Measurements from ENCODE around the gene VLDLR. TPM values are rescaled to one million over a fixed set of nuclear protein-coding genes. Genes with fewer than 3 reads are reported as not detected.

The VLDLR gene
- 12.5 TPM for polyA plus RNA-seq (2013, experiment 1 of 2)
- polyA plus RNA-seq (2013, experiment 2 of 2): 12.2 TPM

DNA sequence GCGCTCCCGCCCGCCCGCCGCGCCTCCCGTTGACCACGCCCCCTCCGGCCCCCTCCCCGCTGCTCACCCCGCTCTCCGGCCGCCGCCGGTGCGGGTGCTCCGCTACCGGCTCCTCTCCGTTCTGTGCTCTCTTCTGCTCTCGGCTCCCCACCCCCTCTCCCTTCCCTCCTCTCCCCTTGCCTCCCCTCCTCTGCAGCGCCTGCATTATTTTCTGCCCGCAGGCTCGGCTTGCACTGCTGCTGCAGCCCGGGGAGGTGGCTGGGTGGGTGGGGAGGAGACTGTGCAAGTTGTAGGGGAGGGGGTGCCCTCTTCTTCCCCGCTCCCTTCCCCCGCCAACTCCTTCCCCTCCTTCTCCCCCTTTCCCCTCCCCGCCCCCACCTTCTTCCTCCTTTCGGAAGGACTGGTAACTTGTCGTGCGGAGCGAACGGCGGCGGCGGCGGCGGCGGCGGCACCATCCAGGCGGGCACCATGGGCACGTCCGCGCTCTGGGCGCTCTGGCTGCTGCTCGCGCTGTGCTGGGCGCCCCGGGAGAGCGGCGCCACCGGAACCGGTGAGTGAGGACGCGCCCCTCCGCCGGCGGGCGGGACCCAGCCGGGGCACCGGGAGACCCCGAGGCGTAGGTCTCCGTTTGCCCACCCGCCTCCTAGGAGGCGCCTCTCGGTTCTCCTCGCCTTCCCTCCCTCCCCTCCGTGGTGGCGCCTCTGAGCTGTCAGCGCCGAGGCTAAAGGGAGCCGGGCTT is at the start of gene VLDLR:
VLDLR (plus strand) TSS at position 66 of the 739 bp plus-strand sequence; CDS start at position 469, 403 bp downstream.
- Histone ChIP-seq H3K36me3 (ENCODE audit: insufficient read depth, low read length) (peaks cover 5% of the 10 kb centered on the region; the same call in 1 of the 2 replicates), H3K27me3 (ENCODE audit: insufficient read depth, low read length) (peaks cover 52% of the 10 kb centered on the region), H3K4me3 (ENCODE audit: low read length) (peak within 1 kb of the TSS; percentile 63), H3K27ac (ENCODE audit: low read depth, low read length) (peak within 1 kb of the TSS; percentile 78; the same call in 1 of the 2 replicates), H3K9ac (ENCODE audit: low read depth, low read length) (peak within 1 kb of the TSS; percentile 72), H3K4me1 (ENCODE audit: insufficient read depth, low read length) (peaks cover 22% of the 10 kb centered on the region), H3K9me3 (ENCODE audit: insufficient read depth, low read depth, low read length) (no peaks in the 10 kb centered on the region)
- under 1% methylated on average over 66 of the region's 72 CpGs for WGBS

GRCh38 chr9:2574203-2574602 is 47.4 kb upstream of the VLDLR start:
- Histone ChIP-seq H3K4me1 (ENCODE audit: insufficient read depth, low read length) (no peaks in the 10 kb centered on the region; the same call in 1 of the 2 replicates), H3K9me3 (ENCODE audit: insufficient read depth, low read depth, low read length) (no peaks in the 10 kb centered on the region), H3K9ac (ENCODE audit: low read depth, low read length) (no peak overlapping the region), H3K4me3 (ENCODE audit: low read length) (no peak overlapping the region), H3K27me3 (ENCODE audit: insufficient read depth, low read length) (no peaks in the 10 kb centered on the region), H3K27ac (ENCODE audit: low read depth, low read length) (no peak overlapping the region), H3K36me3 (ENCODE audit: insufficient read depth, low read length) (no peaks in the 10 kb centered on the region)
- 96% methylated on average over 3 of the region's 3 CpGs for WGBS

DNA sequence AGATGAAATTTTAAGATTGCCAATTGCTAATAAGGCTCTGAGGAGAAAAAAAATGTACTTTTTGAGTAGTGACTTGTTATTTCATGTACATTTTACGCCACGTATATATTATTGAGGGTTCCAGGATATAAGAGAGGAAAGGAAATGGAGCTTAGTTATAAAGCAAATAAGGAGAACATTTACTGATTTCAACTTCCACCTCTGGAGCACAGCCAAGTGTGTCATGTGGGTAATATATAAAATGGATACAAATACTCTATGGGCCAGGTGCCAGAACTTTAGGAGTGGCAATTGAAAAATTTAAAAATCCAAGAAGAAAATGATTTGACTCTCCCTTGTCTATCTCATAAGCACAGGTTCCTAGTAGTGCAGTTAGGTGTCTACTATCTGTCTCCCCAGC is 45.0 kb upstream of the VLDLR start:
- H3K27me3 ChIP-seq (ENCODE audit: insufficient read depth, low read length): no peaks in the 10 kb centered on the region
- no peak overlapping the region for H3K9ac ChIP-seq (ENCODE audit: low read depth, low read length)
- WGBS: 100% methylated on average over 2 of the region's 2 CpGs
- H3K9me3 ChIP-seq (ENCODE audit: insufficient read depth, low read depth, low read length): no peaks in the 10 kb centered on the region
- H3K4me1 ChIP-seq (ENCODE audit: insufficient read depth, low read length): no peaks in the 10 kb centered on the region; the same call in 1 of the 2 replicates
- no peak overlapping the region for H3K4me3 ChIP-seq (ENCODE audit: low read length)
- no peak overlapping the region for H3K27ac ChIP-seq (ENCODE audit: low read depth, low read length)
- H3K36me3 ChIP-seq (ENCODE audit: insufficient read depth, low read length): no peaks in the 10 kb centered on the region

- Histone ChIP-seq H3K36me3 (ENCODE audit: insufficient read depth, low read length) (no peaks in the 10 kb centered on the region), H3K9me3 (ENCODE audit: insufficient read depth, low read depth, low read length) (0 out of 2 replicates have a peak, but pooled peaks cover 2% of the 10 kb centered on the region), H3K4me1 (ENCODE audit: insufficient read depth, low read length) (no peaks in the 10 kb centered on the region), H3K4me3 (ENCODE audit: low read length) (no peak overlapping the region), H3K27me3 (ENCODE audit: insufficient read depth, low read length) (no peaks in the 10 kb centered on the region), H3K9ac (ENCODE audit: low read depth, low read length) (no peak overlapping the region), H3K27ac (ENCODE audit: low read depth, low read length) (no peak overlapping the region)
- 96% methylated on average over 13 of the region's 13 CpGs for WGBS
Measured at GRCh38 chr9:2583308-2584013, 38.1 kb upstream of the VLDLR start.

GRCh38 chr9:2591967-2592366 is 29.6 kb upstream of the VLDLR start:
- no peaks in the 10 kb centered on the region for H3K4me1 ChIP-seq (ENCODE audit: insufficient read depth, low read length)
- WGBS: 88% methylated on average over 1 of the region's 1 CpG

GRCh38 chr9:2593744-2594143 is 27.8 kb upstream of the VLDLR start:
- H3K36me3 ChIP-seq (ENCODE audit: insufficient read depth, low read length): 0 out of 2 replicates have a peak, but pooled peaks cover 5% of the 10 kb centered on the region
- no peak overlapping the region for H3K27ac ChIP-seq (ENCODE audit: low read depth, low read length)
- no peak overlapping the region for H3K4me3 ChIP-seq (ENCODE audit: low read length)
- H3K9ac ChIP-seq (ENCODE audit: low read depth, low read length): no peak overlapping the region
- peaks cover 23% of the 10 kb centered on the region for H3K9me3 ChIP-seq (ENCODE audit: insufficient read depth, low read depth, low read length)
- no peaks in the 10 kb centered on the region for H3K4me1 ChIP-seq (ENCODE audit: insufficient read depth, low read length)
- no peaks in the 10 kb centered on the region for H3K27me3 ChIP-seq (ENCODE audit: insufficient read depth, low read length)

More at GRCh38 chr9:2591967-2592366, 29.6 kb upstream of the VLDLR start:
- peaks cover 23% of the 10 kb centered on the region for H3K9me3 ChIP-seq (ENCODE audit: insufficient read depth, low read depth, low read length)
- 0 out of 2 replicates have a peak, but pooled peaks cover 5% of the 10 kb centered on the region for H3K36me3 ChIP-seq (ENCODE audit: insufficient read depth, low read length)
- no peak overlapping the region for H3K27ac ChIP-seq (ENCODE audit: low read depth, low read length)
- H3K27me3 ChIP-seq (ENCODE audit: insufficient read depth, low read length): no peaks in the 10 kb centered on the region
- H3K9ac ChIP-seq (ENCODE audit: low read depth, low read length): no peak overlapping the region
- no peak overlapping the region for H3K4me3 ChIP-seq (ENCODE audit: low read length)

DNA sequence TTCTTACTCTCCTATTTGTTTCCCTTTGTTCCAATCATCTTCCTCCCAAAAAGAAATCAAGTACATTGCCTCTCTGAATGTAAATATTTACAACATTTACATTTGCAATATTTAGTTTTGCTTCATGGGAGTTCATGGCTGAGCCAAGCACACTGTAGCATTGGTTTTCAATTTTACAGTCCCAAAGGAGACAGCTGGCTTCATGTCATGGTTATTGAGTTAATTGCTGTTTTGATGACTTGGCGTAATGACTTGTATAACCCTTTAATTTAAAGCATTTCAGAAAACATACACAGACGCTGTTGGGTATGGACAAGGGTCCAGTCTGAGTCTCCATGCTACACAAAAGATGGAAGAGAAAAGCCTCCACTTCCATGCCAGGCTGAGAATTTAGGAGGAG is 25.6 kb upstream of the VLDLR start:
- Histone ChIP-seq H3K36me3 (ENCODE audit: insufficient read depth, low read length) (0 out of 2 replicates have a peak, but pooled peaks cover 5% of the 10 kb centered on the region), H3K4me1 (ENCODE audit: insufficient read depth, low read length) (no peaks in the 10 kb centered on the region), H3K4me3 (ENCODE audit: low read length) (no peak overlapping the region), H3K9ac (ENCODE audit: low read depth, low read length) (no peak overlapping the region), H3K27ac (ENCODE audit: low read depth, low read length) (no peak overlapping the region), H3K9me3 (ENCODE audit: insufficient read depth, low read depth, low read length) (peaks cover 23% of the 10 kb centered on the region), H3K27me3 (ENCODE audit: insufficient read depth, low read length) (no peaks in the 10 kb centered on the region)
- WGBS: 100% methylated on average over 1 of the region's 2 CpGs

GRCh38 chr9:2597483-2597882 is 24.1 kb upstream of the VLDLR start:
- H3K27me3 ChIP-seq (ENCODE audit: insufficient read depth, low read length): no peaks in the 10 kb centered on the region
- 0 out of 2 replicates have a peak, but pooled peaks cover 5% of the 10 kb centered on the region for H3K36me3 ChIP-seq (ENCODE audit: insufficient read depth, low read length)
- peaks cover 11% of the 10 kb centered on the region for H3K9me3 ChIP-seq (ENCODE audit: insufficient read depth, low read depth, low read length)
- WGBS: 89% methylated on average over 1 of the region's 1 CpG
- H3K9ac ChIP-seq (ENCODE audit: low read depth, low read length): no peak overlapping the region
- H3K27ac ChIP-seq (ENCODE audit: low read depth, low read length): no peak overlapping the region
- H3K4me1 ChIP-seq (ENCODE audit: insufficient read depth, low read length): no peaks in the 10 kb centered on the region
- H3K4me3 ChIP-seq (ENCODE audit: low read length): no peak overlapping the region

DNA sequence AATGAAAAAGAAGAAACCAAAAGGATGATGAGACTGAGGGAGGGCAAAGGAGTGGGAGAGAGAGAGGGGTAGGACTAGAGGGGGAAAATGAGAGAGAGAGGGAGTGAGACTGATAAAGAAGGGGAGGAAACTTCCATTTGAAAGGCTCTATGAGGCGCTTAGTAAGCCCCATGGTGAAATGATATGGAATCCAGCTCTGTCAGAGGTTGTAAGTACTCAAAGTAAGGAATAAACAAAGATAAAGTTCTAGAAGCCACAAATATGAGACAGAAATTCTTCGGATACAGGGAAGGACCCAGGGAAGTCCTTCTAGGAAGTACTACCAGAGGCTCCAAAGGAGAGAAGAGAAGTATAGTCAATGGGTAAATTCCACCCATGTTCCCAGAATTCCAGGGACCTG is 21.7 kb upstream of the VLDLR start:
- H3K9me3 ChIP-seq (ENCODE audit: insufficient read depth, low read depth, low read length): no peaks in the 10 kb centered on the region
- H3K4me1 ChIP-seq (ENCODE audit: insufficient read depth, low read length): no peaks in the 10 kb centered on the region
- WGBS: 95% methylated on average over 2 of the region's 2 CpGs
- no peak overlapping the region for H3K4me3 ChIP-seq (ENCODE audit: low read length)
- no peaks in the 10 kb centered on the region for H3K27me3 ChIP-seq (ENCODE audit: insufficient read depth, low read length)
- no peak overlapping the region for H3K27ac ChIP-seq (ENCODE audit: low read depth, low read length)
- H3K36me3 ChIP-seq (ENCODE audit: insufficient read depth, low read length): no peaks in the 10 kb centered on the region
- no peak overlapping the region for H3K9ac ChIP-seq (ENCODE audit: low read depth, low read length)

DNA sequence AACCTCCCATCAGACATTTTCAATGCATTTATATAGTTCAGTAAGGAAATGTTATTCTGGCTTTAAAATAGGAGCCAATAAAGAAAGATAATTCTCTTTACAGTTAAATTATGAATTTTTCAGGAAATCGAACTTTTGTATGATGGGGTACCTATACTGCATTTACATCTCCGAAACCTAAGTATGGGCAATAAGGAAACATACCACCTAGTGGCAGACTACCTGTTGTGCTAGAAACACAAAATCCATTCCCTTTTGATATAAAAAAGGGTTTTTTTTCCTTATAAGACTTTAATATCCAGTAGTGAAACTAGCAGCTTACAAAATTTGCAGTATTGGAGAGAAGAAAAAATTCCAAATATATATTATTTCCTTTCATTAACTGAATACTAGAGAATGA is 21.3 kb upstream of the VLDLR start:
- 100% methylated on average over 1 of the region's 2 CpGs for WGBS
- Histone ChIP-seq H3K4me1 (ENCODE audit: insufficient read depth, low read length) (no peaks in the 10 kb centered on the region), H3K36me3 (ENCODE audit: insufficient read depth, low read length) (no peaks in the 10 kb centered on the region), H3K4me3 (ENCODE audit: low read length) (no peak overlapping the region), H3K9ac (ENCODE audit: low read depth, low read length) (no peak overlapping the region), H3K9me3 (ENCODE audit: insufficient read depth, low read depth, low read length) (no peaks in the 10 kb centered on the region), H3K27me3 (ENCODE audit: insufficient read depth, low read length) (no peaks in the 10 kb centered on the region), H3K27ac (ENCODE audit: low read depth, low read length) (no peak overlapping the region)

GRCh38 chr9:2601785-2602378 is 19.7 kb upstream of the VLDLR start:
- no peak overlapping the region for H3K27ac ChIP-seq (ENCODE audit: low read depth, low read length)
- no peaks in the 10 kb centered on the region for H3K4me1 ChIP-seq (ENCODE audit: insufficient read depth, low read length)

More at GRCh38 chr9:2601785-2602378, 19.7 kb upstream of the VLDLR start:
- no peak overlapping the region for H3K9ac ChIP-seq (ENCODE audit: low read depth, low read length)
- no peak overlapping the region for H3K4me3 ChIP-seq (ENCODE audit: low read length)
- no peaks in the 10 kb centered on the region for H3K36me3 ChIP-seq (ENCODE audit: insufficient read depth, low read length)
- no peaks in the 10 kb centered on the region for H3K27me3 ChIP-seq (ENCODE audit: insufficient read depth, low read length)
- WGBS: 92% methylated on average over 2 of the region's 3 CpGs
- no peaks in the 10 kb centered on the region for H3K9me3 ChIP-seq (ENCODE audit: insufficient read depth, low read depth, low read length)

Data from HUES64 (cell line).